ENCODE data around the gene PSMD13. TPM values are rescaled to one million over a fixed set of nuclear protein-coding genes. Genes with fewer than 3 reads are reported as not detected.
A peak's percentile ranks its signal among the peaks of the same experiment; 100 is the strongest.

The PSMD13 gene
- total and polyA plus RNA-seq, 2 of the 4 experiments (the other 2 are of a cell fraction): 177 to 217 TPM

DNA sequence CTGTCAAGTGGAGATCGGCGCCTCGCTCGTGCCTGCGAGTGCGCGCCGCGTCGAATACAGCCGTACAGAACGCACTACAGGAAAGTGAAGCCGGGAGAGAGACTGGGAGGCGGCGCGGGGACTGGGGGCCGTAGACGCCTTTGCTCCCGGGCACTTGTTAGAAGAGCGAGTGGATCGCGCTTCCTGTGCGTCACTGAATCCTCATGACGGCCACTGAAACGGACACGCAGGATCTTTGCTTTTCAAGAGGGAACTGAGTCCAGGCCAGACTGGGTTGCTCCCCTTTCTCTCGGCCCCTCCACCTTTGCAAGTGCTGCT, 29.0 kb upstream of the PSMD13 start:
- Histone ChIP-seq H2BK120ac (ENCODE audit: low read depth, low read length) (peak overlapping the region; percentile 41; the same call in 1 of the 2 replicates), H3K23ac (ENCODE audit: low read depth, low read length) (peak overlapping the region; percentile 98), H3K9me1 (ENCODE audit: insufficient read depth, low read length) (peaks cover 30% of the 10 kb centered on the region), H2AFZ (replicated peaks; ENCODE audit: low read length, poor library complexity) (peak overlapping the region; percentile 91), H3K4me3 (ENCODE audit: insufficient read depth, low read depth, low read length) (peak overlapping the region; percentile 70), H3K18ac (ENCODE audit: low read depth, low read length) (peak overlapping the region; percentile 84), H2BK20ac (ENCODE audit: low read depth, low read length) (no peak overlapping the region), H3K27me3 (ENCODE audit: control insufficient read depth, insufficient read depth, low read length) (no peaks in the 10 kb centered on the region), H3K14ac (replicated peaks; ENCODE audit: low read depth, low read length) (peak overlapping the region; percentile 98), H3K9me3 (ENCODE audit: control insufficient read depth, insufficient read depth, low read length) (no peaks in the 10 kb centered on the region), H3K79me1 (ENCODE audit: low read depth in 1 of 2, low read length in 2 of 2) (peaks cover 46 to 87% of the 10 kb centered on the region in 2 experiments), H3K9ac (ENCODE audit: low read depth, low read length) (peak overlapping the region; percentile 92), H4K5ac (ENCODE audit: low read depth, low read length) (peak overlapping the region; percentile 56), H3K4ac (ENCODE audit: low read depth, low read length) (peak overlapping the region; percentile 99), H3K56ac (ENCODE audit: extremely low read depth, insufficient read depth, low read length) (peak overlapping the region; percentile 84), H3K27ac (ENCODE audit: insufficient read depth, low read length) (peak overlapping the region; percentile 88), H4K8ac (ENCODE audit: low read depth in 2 of 2, low read length in 2 of 2) (peak overlapping the region; percentile 90 to 95), H2BK5ac (ENCODE audit: low read depth, low read length, poor library complexity, severe bottlenecking) (peak overlapping the region; percentile 97), H4K91ac (ENCODE audit: insufficient read depth, low read depth, low read length) (peak overlapping the region; percentile 89), H3K4me2 (ENCODE audit: low read depth, low read length) (peak overlapping the region; percentile 99), H2AK5ac (ENCODE audit: low read depth, low read length) (peak overlapping the region; percentile 96), H2AK9ac (replicated peaks; ENCODE audit: low read depth, low read length, poor library complexity) (peak overlapping the region; percentile 99), H4K20me1 (ENCODE audit: insufficient read depth, low read length) (peaks cover 86% of the 10 kb centered on the region), H3K4me1 (ENCODE audit: control insufficient read depth, insufficient read depth, low read length) (peaks cover 25% of the 10 kb centered on the region), H2BK15ac (ENCODE audit: low read depth, low read length) (no peak overlapping the region), H3K36me3 (ENCODE audit: control insufficient read depth, insufficient read depth, low read length) (peaks cover 62% of the 10 kb centered on the region)
- DNase-seq (peak; percentile 68), ATAC-seq (ENCODE audit: low read depth) (peak; percentile 1)
- in situ Hi-C loops (cut with MboI; ENCODE audit: low sequenced_read_pairs): no loop called here
- intact Hi-C loops (cut with micrococcal nuclease): loop anchor here (2.0 to 5.0 kb wide), 4 partner anchors 99 to 309 kb away; partner anchors contain the start of gene IFITM2
- BruUV-seq (replicated peaks): no TSS peak
- ChIA-PET CTCF (no interaction called here), POLR2A (ENCODE audit: unreplicated experiment) (interaction anchor here (0.8 kb wide), 1 partner anchor 36 kb away, joined by 3 read pairs; no protein-coding TSS in a partner anchor)
- WGBS, 2 experiments (ENCODE audit: extremely low coverage in 2 of 2, insufficient read length in 1 of 2): 0% methylated on average over 9 of the region's 27 CpGs; no CpG with 5 or more reads in 1 of the 2 experiments
- dilution Hi-C loops (cut with HindIII; ENCODE audit: low sequenced_read_pairs, unreplicated experiment): no loop called here
- TF ChIP-seq, protein P1, sequence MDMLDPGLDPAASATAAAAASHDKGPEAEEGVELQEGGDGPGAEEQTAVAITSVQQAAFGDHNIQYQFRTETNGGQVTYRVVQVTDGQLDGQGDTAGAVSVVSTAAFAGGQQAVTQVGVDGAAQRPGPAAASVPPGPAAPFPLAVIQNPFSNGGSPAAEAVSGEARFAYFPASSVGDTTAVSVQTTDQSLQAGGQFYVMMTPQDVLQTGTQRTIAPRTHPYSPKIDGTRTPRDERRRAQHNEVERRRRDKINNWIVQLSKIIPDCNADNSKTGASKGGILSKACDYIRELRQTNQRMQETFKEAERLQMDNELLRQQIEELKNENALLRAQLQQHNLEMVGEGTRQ (IDR thresholded peaks at IDR 0.05; ENCODE audit: low read depth, low read length): no peak
- TF ChIP-seq POLR2A (IDR thresholded peaks at IDR 0.05; ENCODE audit: low read depth, low read length): peak; percentile 41; the same call in 1 of the 2 replicates
- TF ChIP-seq, protein P2, sequence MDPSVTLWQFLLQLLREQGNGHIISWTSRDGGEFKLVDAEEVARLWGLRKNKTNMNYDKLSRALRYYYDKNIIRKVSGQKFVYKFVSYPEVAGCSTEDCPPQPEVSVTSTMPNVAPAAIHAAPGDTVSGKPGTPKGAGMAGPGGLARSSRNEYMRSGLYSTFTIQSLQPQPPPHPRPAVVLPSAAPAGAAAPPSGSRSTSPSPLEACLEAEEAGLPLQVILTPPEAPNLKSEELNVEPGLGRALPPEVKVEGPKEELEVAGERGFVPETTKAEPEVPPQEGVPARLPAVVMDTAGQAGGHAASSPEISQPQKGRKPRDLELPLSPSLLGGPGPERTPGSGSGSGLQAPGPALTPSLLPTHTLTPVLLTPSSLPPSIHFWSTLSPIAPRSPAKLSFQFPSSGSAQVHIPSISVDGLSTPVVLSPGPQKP (IDR thresholded peaks at IDR 0.05; ENCODE audit: borderline replicate concordance, low read depth, low read length): no peak
- TF ChIP-seq, protein P3, sequence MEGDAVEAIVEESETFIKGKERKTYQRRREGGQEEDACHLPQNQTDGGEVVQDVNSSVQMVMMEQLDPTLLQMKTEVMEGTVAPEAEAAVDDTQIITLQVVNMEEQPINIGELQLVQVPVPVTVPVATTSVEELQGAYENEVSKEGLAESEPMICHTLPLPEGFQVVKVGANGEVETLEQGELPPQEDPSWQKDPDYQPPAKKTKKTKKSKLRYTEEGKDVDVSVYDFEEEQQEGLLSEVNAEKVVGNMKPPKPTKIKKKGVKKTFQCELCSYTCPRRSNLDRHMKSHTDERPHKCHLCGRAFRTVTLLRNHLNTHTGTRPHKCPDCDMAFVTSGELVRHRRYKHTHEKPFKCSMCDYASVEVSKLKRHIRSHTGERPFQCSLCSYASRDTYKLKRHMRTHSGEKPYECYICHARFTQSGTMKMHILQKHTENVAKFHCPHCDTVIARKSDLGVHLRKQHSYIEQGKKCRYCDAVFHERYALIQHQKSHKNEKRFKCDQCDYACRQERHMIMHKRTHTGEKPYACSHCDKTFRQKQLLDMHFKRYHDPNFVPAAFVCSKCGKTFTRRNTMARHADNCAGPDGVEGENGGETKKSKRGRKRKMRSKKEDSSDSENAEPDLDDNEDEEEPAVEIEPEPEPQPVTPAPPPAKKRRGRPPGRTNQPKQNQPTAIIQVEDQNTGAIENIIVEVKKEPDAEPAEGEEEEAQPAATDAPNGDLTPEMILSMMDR (conservative IDR thresholded peaks at IDR 0.05; ENCODE audit: low read depth, low read length): no peak
- no peak for TF ChIP-seq MAFK (IDR thresholded peaks at IDR 0.05; ENCODE audit: low read depth, low read length)
- TF ChIP-seq CHD1 (IDR thresholded peaks at IDR 0.05; ENCODE audit: low read depth, low read length): peak; percentile 91; the same call in 1 of the 2 replicates
- no peak for TF ChIP-seq FOS (IDR thresholded peaks at IDR 0.05; ENCODE audit: low read depth, low read length)
- TF ChIP-seq NFE2L2 (IDR thresholded peaks at IDR 0.05; ENCODE audit: low read depth, low read length): no peak
- no peak for TF ChIP-seq MXI1 (IDR thresholded peaks at IDR 0.05; ENCODE audit: borderline replicate concordance, low read depth, low read length)
- TF ChIP-seq RCOR1 (IDR thresholded peaks at IDR 0.05; ENCODE audit: insufficient replicate concordance, low read length): no peak
- no peak for TF ChIP-seq RFX5 (IDR thresholded peaks at IDR 0.05; ENCODE audit: low read depth, low read length)
